ENCODE results near the gene PRPF40B.

DNA sequence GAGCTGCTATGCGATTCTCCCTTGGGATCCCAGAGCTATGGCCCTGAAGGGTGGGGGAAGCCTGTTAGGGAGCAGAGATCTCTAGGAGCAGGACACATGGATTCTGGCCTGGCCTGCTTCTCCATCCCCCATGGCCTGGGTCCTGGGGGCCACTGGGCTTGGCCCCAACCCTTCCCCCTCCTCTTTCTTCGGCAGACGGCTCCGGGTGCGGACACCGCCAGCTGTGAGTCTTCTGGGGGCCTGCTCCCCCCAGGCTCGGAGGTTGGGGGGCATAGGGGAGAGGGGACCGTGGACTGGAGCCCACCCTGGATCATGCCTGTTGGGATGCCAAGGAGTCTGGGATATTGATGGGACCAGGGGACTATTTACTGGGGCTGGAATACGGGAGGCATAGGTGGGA is 9.0 kb downstream of the PRPF40B start:
- TF ChIP-seq, protein P1, sequence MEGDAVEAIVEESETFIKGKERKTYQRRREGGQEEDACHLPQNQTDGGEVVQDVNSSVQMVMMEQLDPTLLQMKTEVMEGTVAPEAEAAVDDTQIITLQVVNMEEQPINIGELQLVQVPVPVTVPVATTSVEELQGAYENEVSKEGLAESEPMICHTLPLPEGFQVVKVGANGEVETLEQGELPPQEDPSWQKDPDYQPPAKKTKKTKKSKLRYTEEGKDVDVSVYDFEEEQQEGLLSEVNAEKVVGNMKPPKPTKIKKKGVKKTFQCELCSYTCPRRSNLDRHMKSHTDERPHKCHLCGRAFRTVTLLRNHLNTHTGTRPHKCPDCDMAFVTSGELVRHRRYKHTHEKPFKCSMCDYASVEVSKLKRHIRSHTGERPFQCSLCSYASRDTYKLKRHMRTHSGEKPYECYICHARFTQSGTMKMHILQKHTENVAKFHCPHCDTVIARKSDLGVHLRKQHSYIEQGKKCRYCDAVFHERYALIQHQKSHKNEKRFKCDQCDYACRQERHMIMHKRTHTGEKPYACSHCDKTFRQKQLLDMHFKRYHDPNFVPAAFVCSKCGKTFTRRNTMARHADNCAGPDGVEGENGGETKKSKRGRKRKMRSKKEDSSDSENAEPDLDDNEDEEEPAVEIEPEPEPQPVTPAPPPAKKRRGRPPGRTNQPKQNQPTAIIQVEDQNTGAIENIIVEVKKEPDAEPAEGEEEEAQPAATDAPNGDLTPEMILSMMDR (IDR thresholded peaks at IDR 0.05; ENCODE audit: insufficient read depth, low read length, poor library complexity, severe bottlenecking) = no peak
- no peak for TF ChIP-seq EZH2phosphoT487 (conservative IDR thresholded peaks at IDR 0.05; ENCODE audit: low read length)
